H9 (cell line): ENCODE results near the gene CLIC1. TPM values are rescaled to one million over a fixed set of nuclear protein-coding genes. Genes with fewer than 3 reads are reported as not detected.

Source experiments
- DNase-seq: peaks from one replicate; pipeline ENCODE4 v3.0.0-alpha.2; 2017
- H2AFZ ChIP-seq: one replicate; pipeline ENCODE4 v1.6.1; 2013; ENCODE audit warnings: mild to moderate bottlenecking, low read length, control low read depth, moderate library complexity
- H2AK5ac ChIP-seq: 2 replicates; pipeline ENCODE4 v1.6.1; 2013; ENCODE audit warnings: low read length, control low read depth, mixed read lengths; ENCODE audit not compliant: insufficient read length
- H2BK120ac ChIP-seq: one replicate; pipeline ENCODE4 v1.6.1; 2013; ENCODE audit warnings: low read depth, mild to moderate bottlenecking, low read length, control low read depth, inconsistent platforms; ENCODE audit not compliant: poor library complexity, severe bottlenecking
- H2BK12ac ChIP-seq: 2 replicates; pipeline ENCODE4 v1.6.1; 2013; ENCODE audit warnings: low read length, control low read depth, mixed read lengths, low read depth; ENCODE audit not compliant: insufficient read length
- H2BK15ac ChIP-seq: 2 replicates; pipeline ENCODE4 v1.6.1; 2013; ENCODE audit warnings: low read depth, low read length, control low read depth
- H2BK20ac ChIP-seq: one replicate; pipeline ENCODE4 v1.6.1; 2013; ENCODE audit warnings: low read depth, mild to moderate bottlenecking, low read length, control low read depth, inconsistent platforms; ENCODE audit not compliant: poor library complexity, severe bottlenecking
- H2BK5ac ChIP-seq: 2 replicates; pipeline ENCODE4 v1.6.1; 2013; ENCODE audit warnings: low read length, control low read depth, mixed read lengths; ENCODE audit not compliant: insufficient read length
- H3K14ac ChIP-seq: 2 replicates; pipeline ENCODE4 v1.6.1; 2013; ENCODE audit warnings: low read length, control low read depth; ENCODE audit not compliant: insufficient read depth
- H3K18ac ChIP-seq: 2 replicates; pipeline ENCODE4 v1.6.1; 2013; ENCODE audit warnings: low read depth, mild to moderate bottlenecking, mixed read lengths, low read length, control low read depth; ENCODE audit not compliant: insufficient read length
- H3K23ac ChIP-seq: 2 replicates; pipeline ENCODE4 v1.6.1; 2013; ENCODE audit warnings: low read length, control low read depth, mixed read lengths, low read depth; ENCODE audit not compliant: insufficient read length
- H3K23me2 ChIP-seq: 2 replicates; pipeline ENCODE4 v1.6.1; 2013; ENCODE audit warnings: low read depth, mild to moderate bottlenecking, mixed read lengths, low read length, control low read depth; ENCODE audit not compliant: insufficient read length, poor library complexity, severe bottlenecking
- H3K27ac ChIP-seq: 2 replicates; pipeline ENCODE4 v1.5.1; 2013; ENCODE audit warnings: low read length, control low read depth, mixed read lengths, low read depth; ENCODE audit not compliant: insufficient read length
- H3K27me3 ChIP-seq: 2 replicates; pipeline ENCODE4 v1.6.1; 2013; ENCODE audit warnings: low read length, control low read depth, inconsistent platforms; ENCODE audit not compliant: insufficient read depth
- H3K4ac ChIP-seq: 2 replicates; pipeline ENCODE4 v1.6.1; 2013; ENCODE audit warnings: low read depth, mild to moderate bottlenecking, control low read depth, inconsistent platforms, low read length, moderate library complexity
- H3K4me1 ChIP-seq: 2 replicates; pipeline ENCODE4 v1.6.1; 2013; ENCODE audit warnings: low read length, control low read depth, inconsistent platforms; ENCODE audit not compliant: insufficient read depth
- H3K4me2 ChIP-seq: 2 replicates; pipeline ENCODE4 v1.6.1; 2013; ENCODE audit warnings: low read length, control low read depth, mixed read lengths; ENCODE audit not compliant: insufficient read length, insufficient read depth
- H3K56ac ChIP-seq: 2 replicates; pipeline ENCODE4 v1.6.1; 2013; ENCODE audit warnings: low read depth, mild to moderate bottlenecking, mixed read lengths, low read length, control low read depth; ENCODE audit not compliant: insufficient read length
- H3K79me1 ChIP-seq: 2 replicates; pipeline ENCODE4 v1.6.1; 2013; ENCODE audit warnings: low read depth, mild to moderate bottlenecking, moderate library complexity, low read length, control low read depth, inconsistent platforms; ENCODE audit not compliant: insufficient read depth, poor library complexity, severe bottlenecking
- H3K79me2 ChIP-seq: 2 replicates; pipeline ENCODE4 v1.6.1; 2013; ENCODE audit warnings: low read length, control low read depth, inconsistent platforms; ENCODE audit not compliant: insufficient read depth
- H3K9ac ChIP-seq: 2 replicates; pipeline ENCODE4 v1.6.1; 2013; ENCODE audit warnings: low read length, control low read depth, mixed read lengths; ENCODE audit not compliant: insufficient read length; ENCODE audit errors: extremely low read depth
- H3K9me3 ChIP-seq: one replicate; pipeline ENCODE4 v1.6.1; 2013; ENCODE audit warnings: low read depth, low read length, inconsistent platforms; ENCODE audit not compliant: control insufficient read depth
- H3T11ph ChIP-seq: one replicate; pipeline ENCODE4 v1.6.1; 2013; ENCODE audit warnings: mild to moderate bottlenecking, low read length, control low read depth, inconsistent platforms
- H4K20me1 ChIP-seq: one replicate; pipeline ENCODE4 v1.6.1; 2013; ENCODE audit not compliant: control insufficient read depth, insufficient read length, insufficient read depth
- H4K5ac ChIP-seq: 2 replicates; pipeline ENCODE4 v1.6.1; 2013; ENCODE audit warnings: low read depth, mild to moderate bottlenecking, mixed read lengths, low read length, control low read depth; ENCODE audit not compliant: insufficient read length
- H4K8ac ChIP-seq: replicated peaks from 2 replicates; pipeline ENCODE4 v1.6.1; 2013; ENCODE audit warnings: low read length, control low read depth, mixed read lengths, low read depth; ENCODE audit not compliant: insufficient read length
- H4K91ac ChIP-seq: 2 replicates; pipeline ENCODE4 v1.6.1; 2013; ENCODE audit warnings: low read depth, mild to moderate bottlenecking, moderate library complexity, mixed read lengths, low read length, control low read depth; ENCODE audit not compliant: insufficient read length
- H3K27ac Mint-ChIP-seq, 3 experiments: 2 replicates in 2 of 3; 3 replicates in 1 of 3; pipeline ENCODE4 v1.8.0; 2020 to 2021; ENCODE audit warnings: mixed read lengths in 3 of 3, mild to moderate bottlenecking in 1 of 3, moderate library complexity in 1 of 3
- H3K27me3 Mint-ChIP-seq: 2 replicates; pipeline ENCODE4 v1.8.0; 2021; ENCODE audit warnings: low read depth, mild to moderate bottlenecking, moderate library complexity, mixed read lengths
- H3K36me3 Mint-ChIP-seq, 3 experiments: 2 replicates in 2 of 3; 3 replicates in 1 of 3; pipeline ENCODE4 v1.8.0; 2020 to 2021; ENCODE audit warnings: low read depth in 3 of 3, mixed read lengths in 3 of 3; ENCODE audit not compliant: insufficient read depth in 1 of 3
- H3K4me1 Mint-ChIP-seq, 2 experiments: 2 replicates each; pipeline ENCODE4 v1.8.0; 2020; ENCODE audit warnings: mixed read lengths in 2 of 2
- H3K4me3 Mint-ChIP-seq, 2 experiments: 2 replicates in 1 of 2; 3 replicates in 1 of 2; pipeline ENCODE4 v1.8.0; 2020 to 2021; ENCODE audit warnings: mild to moderate bottlenecking in 2 of 2, mixed read lengths in 2 of 2, moderate library complexity in 1 of 2
- H3K9me3 Mint-ChIP-seq, 2 experiments: 2 replicates in 1 of 2; 3 replicates in 1 of 2; pipeline ENCODE4 v1.8.0; 2020; ENCODE audit warnings: mild to moderate bottlenecking in 2 of 2, mixed read lengths in 2 of 2, moderate library complexity in 1 of 2
- CTCF ChIP-seq: fragments of 200-600 bp; sonication (generic); conservative IDR thresholded peaks from 3 replicates; pipeline ENCODE4 v1.8.0; 2021; ENCODE audit warnings: antibody characterized with exemption, mild to moderate bottlenecking
- WGBS: extraction: QIAGEN DNeasy Blood & Tissue Kit; methylation state at CpG from one replicate; pipeline ENCODE4 v1.1.7; 2013; ENCODE audit warnings: missing lambda C conversion rate, low lambda C conversion rate, mixed read lengths; ENCODE audit not compliant: insufficient read length; ENCODE audit errors: extremely low coverage; 5-methylcytosine and 5-hydroxymethylcytosine counted together
- total RNA-seq: library from RNA; stranded (reverse); gene quantifications from 2 replicates; pipeline ENCODE4 v1.2.1, GENCODE V29; 2021

CLIC1 gene
- total RNA-seq, 1 experiment from 2014 or later = 265 TPM

- no peak overlapping the region for H3K4ac ChIP-seq
- no peak overlapping the region for H2BK5ac ChIP-seq
- H3K27me3 ChIP-seq = no peaks in the 10 kb centered on the region
- H4K5ac ChIP-seq = no peak overlapping the region
- H3K27ac Mint-ChIP-seq = peak overlapping the region in 1 of 3 experiments; percentile 61; a peak in 2 of 7 replicates
- WGBS = no CpG with 5 or more reads among the region's 8 CpGs
- H3K4me2 ChIP-seq = no peak overlapping the region
- H2AFZ ChIP-seq = no peak overlapping the region
- H2BK120ac ChIP-seq = no peak overlapping the region
- no peaks in the 10 kb centered on the region for H3K4me1 Mint-ChIP-seq
- no peak overlapping the region for H4K8ac ChIP-seq
- H3K79me2 ChIP-seq = no peaks in the 10 kb centered on the region
- H3K36me3 Mint-ChIP-seq = peaks cover 3 to 12% (median 8%) of the 10 kb centered on the region in 3 experiments; a peak in 6 of 7 replicates
- H3K79me1 ChIP-seq = no peaks in the 10 kb centered on the region
- H3K14ac ChIP-seq = no peak overlapping the region
- H3K9me3 Mint-ChIP-seq = no peaks in the 10 kb centered on the region
- H4K20me1 ChIP-seq = no peaks in the 10 kb centered on the region
- H3K18ac ChIP-seq = no peak overlapping the region
- H3K23ac ChIP-seq = no peak overlapping the region
- H2BK20ac ChIP-seq = no peak overlapping the region
- no peak overlapping the region for H3K56ac ChIP-seq
- no peak overlapping the region for H2AK5ac ChIP-seq
- H2BK15ac ChIP-seq = no peak overlapping the region
- no peaks in the 10 kb centered on the region for H3K23me2 ChIP-seq
- no peak overlapping the region for H3K9ac ChIP-seq
- no peak for TF ChIP-seq CTCF
- no peak overlapping the region for H4K91ac ChIP-seq
- no peak overlapping the region for H2BK12ac ChIP-seq
- no peak for DNase-seq
- H3K27ac ChIP-seq = no peak overlapping the region
- H3T11ph ChIP-seq = no peak overlapping the region
- no peak overlapping the region for H3K4me3 Mint-ChIP-seq
- no peaks in the 10 kb centered on the region for H3K9me3 ChIP-seq
- H3K4me1 ChIP-seq = no peaks in the 10 kb centered on the region
- H3K27me3 Mint-ChIP-seq = no peaks in the 10 kb centered on the region
Measured at GRCh38 chr6:31752739-31753319, 16.5 kb upstream of the CLIC1 start.
